ENCODE results near the gene EPHB1.

Gene EPHB1

GRCh38 chr3:134918441-134918840, 123.4 kb downstream of the EPHB1 start:
- no peak for DNase-seq

DNA sequence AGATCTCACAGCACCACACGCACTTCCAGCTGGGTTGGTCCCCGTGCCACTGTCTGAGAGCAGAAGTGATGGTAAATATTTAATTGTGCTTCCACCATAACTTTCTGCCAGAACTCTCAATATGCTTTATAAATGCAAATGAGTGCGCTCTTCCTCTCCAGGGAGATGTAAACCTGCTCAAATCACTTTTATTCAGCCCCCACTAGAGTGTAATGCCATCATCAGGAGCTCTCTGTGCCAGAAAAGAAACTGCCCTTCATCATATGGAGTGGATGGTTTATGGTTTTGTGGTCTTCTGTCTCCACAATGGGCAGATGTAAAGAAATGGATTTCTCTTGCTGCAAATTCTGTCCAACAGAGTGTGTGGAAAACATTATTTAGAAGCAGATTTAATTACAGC, 127.0 kb downstream of the EPHB1 start:
- DNase-seq = no peak

GRCh38 chr3:134922866-134923265, 127.8 kb downstream of the EPHB1 start:
- peak; percentile 13 for DNase-seq

- no peak for DNase-seq
Measured at GRCh38 chr3:134923286-134923685, 128.2 kb downstream of the EPHB1 start.

- no peak for DNase-seq
Measured at GRCh38 chr3:134927599-134927998, 132.5 kb downstream of the EPHB1 start.

- no peak for DNase-seq
Measured at GRCh38 chr3:134928392-134928791, 133.3 kb downstream of the EPHB1 start.

- DNase-seq = no peak
Measured at GRCh38 chr3:134928819-134929218, 133.8 kb downstream of the EPHB1 start.

DNA sequence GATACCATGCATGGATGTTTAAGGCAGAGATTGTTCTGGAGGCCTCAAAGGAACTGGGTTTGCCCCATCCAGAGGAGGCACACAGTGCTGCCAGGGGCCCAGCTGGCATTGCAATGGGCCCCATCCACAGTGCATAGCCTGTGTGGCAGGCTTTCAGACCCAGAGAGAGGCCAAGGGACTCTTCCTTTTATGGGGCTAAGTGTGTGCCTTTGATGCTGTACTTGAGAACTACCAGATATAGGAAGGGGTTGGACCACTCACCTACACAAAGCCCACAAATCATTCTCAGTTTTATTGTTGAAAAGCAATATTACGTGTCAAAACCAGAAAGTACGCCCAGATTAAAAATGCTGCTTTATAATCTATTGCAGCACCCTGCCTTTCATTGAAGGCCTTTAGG, 134.9 kb downstream of the EPHB1 start:
- no peak for DNase-seq

DNA sequence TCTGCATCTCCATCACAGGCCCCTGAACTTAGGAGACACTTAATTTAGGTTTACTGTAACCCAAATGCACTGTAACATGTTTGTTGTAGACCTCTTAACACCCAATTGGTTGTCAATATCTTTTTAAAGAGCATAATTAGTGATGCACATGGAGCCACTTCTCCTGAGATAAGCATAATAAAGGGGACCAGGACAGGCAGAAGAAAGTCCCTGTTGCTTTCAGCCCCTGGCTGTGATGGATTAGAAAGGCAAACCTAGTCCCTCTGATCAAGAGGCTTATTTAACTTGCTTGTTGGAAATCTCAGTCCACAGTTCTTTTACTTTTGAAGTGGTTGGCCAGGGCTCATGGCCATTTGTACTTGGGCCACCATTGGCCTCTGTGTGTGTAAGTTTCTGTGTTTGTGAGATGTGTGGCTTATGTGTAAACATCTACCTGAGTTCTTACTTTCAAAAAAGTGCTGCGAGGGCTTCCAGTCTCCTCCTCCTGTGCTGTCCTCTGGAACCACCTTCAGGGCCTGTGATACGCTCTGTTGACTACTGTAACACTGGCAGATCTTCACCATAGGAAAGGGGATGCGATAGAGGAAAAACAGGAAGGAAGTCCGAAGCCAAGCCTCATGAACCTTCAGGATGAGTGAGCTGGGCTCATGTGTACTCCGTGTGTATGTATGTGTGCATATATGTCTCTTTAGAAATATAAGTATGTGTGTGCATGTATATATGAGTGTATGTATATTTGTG, 136.2 kb downstream of the EPHB1 start:
- DNase-seq = no peak

GRCh38 chr3:134932035-134932434, 137.0 kb downstream of the EPHB1 start:
- DNase-seq = no peak

DNA sequence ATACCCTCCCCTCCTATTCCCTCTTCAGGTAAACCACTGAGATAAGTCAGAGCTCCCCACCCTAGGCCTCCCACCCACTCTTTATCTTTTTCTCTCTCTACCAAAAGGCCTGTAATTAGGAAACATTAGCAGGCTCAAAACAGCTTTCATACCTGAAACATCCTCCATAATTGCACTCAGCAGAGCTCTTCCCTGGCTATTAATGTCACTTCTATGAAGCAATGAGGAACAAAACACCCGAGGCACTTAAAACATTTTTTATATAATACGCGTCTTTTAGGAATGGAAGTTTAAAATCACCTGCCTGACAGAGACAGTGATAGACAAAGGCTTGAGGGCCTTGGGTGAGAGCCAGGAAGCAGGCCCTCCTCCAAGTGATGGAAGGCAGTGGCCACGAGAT, 138.9 kb downstream of the EPHB1 start:
- no peak for DNase-seq

- no peak for DNase-seq
Measured at GRCh38 chr3:134934933-134935332, 139.9 kb downstream of the EPHB1 start.

- no peak for DNase-seq
Measured at GRCh38 chr3:134937256-134938028, 142.4 kb downstream of the EPHB1 start.

GRCh38 chr3:134938029-134938525, 143.0 kb downstream of the EPHB1 start:
- no peak for DNase-seq

DNA sequence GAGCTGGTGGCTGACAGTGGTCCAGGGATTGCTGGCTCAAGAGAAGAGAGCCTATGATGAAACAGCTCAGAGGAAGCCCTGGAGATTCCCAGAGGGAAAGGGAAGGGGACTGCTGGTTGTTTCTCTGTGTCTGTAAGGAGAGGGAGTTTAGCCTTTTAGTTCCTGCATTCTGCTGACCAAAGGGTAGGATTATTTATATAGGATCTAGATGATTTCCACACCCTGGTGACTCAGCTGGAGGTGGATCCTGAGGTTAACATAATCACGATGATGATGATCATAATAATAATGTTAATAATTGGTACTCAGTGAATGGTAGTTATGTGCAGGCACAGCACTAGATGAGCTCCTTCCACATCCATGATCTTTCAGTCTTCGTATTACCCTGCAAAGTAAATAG, 144.9 kb downstream of the EPHB1 start:
- no peak for DNase-seq

DNA sequence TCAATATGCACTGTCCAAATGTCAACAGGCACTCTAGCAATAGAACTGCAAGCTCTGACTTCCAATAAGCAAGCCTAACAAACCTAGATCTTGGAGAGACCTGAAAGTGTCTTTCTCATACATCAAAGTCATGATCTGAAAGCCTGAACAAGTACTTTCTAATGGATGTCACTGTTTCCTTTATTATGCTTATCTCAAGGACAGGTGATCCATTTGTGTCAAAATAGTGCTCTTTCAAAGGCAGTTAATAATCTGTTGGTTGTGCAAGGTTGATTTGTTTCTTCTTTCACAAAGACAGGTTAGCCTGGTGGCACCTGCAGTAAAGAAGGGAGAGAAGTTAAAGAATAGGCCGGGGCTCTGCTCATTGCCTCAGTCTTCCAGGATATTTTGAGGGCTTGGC, 146.8 kb downstream of the EPHB1 start:
- DNase-seq = no peak

- no peak for DNase-seq
Measured at GRCh38 chr3:134944429-134944828, 149.4 kb downstream of the EPHB1 start.

DNA sequence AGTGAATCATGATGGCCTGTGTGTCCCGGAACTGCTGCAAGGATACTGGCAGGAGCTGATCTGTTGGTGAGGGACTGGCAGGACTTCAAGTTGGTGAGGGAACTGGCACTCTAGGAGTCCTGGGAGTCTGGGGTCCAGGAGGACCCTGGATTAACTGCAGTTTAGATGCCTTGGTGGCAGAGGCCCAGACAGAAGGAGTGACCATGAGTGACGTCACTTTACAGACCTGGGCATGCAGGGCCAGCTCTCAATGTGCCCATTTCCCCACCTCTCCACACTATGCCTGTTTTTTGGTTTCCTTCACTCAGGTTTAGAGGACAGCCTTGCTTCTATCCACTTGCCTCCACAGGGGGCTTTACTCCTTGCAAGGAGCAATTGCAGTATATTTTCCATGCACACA, 154.1 kb downstream of the EPHB1 start:
- DNase-seq = no peak

- no peak for DNase-seq
Measured at GRCh38 chr3:134952371-134952770, 157.3 kb downstream of the EPHB1 start.

DNA sequence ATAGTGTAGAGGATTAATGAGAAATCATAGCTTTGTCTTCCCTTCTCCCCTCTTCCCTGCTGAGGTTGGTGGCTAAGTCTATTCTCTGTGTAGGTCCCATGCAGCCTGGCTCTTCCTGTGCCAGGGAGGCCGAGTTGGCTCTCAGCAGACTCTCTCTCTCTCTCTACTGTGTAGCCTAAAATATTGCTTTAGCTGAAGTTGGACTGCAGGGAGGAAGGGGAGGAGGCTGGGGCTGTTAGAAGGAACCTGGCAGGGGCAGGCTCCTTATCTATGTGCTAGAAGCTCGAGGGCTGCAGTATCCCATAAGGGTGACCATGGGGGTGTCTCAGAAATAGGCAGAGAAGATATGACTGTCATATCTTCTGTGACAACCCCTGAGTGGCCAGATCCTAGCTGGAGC, 160.8 kb downstream of the EPHB1 start:
- no peak for DNase-seq

- DNase-seq = no peak
Measured at GRCh38 chr3:134956395-134956794, 161.3 kb downstream of the EPHB1 start.

GRCh38 chr3:134956844-134957243, 161.8 kb downstream of the EPHB1 start:
- DNase-seq = no peak

DNA sequence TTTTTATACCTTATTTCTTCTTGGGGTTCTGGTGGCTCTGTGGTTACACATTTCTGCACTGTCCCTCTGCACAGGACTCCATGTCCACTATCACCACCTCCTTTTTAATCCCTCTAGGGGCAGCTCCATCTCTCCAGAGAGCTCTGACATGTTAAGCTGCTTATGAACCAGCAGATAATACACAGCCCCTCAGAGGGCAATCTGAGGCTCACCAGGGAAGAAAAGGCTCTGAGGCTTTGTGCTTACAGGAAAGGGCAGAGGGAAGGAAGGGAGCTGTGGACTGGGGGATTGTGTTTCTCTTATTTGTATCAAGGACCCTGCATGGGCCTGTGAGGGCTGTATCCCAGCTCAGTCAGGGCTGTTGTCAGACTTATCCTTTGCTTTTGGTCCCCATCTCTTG, 164.5 kb downstream of the EPHB1 start:
- DNase-seq = no peak

GRCh38 chr3:134964226-134964625, 169.2 kb downstream of the EPHB1 start:
- DNase-seq = no peak
